Immature natural killer cell (primary cell): Measurements from ENCODE around the gene SSTR1. TPM values are rescaled to one million over a fixed set of nuclear protein-coding genes. Genes with fewer than 3 reads are reported as not detected.
A peak's percentile ranks its signal among the peaks of the same experiment; 100 is the strongest.

ENCODE experiments used
- DNase-seq, 3 donors: peaks; one replicate each; pipeline ENCODE4 v3.0.0; 2022; ENCODE audit warnings: mixed read lengths in 1 of 3
- H3K27ac Mint-ChIP-seq, 6 donors: one replicate each; pipeline ENCODE4 v1.8.0; 2020; ENCODE audit warnings: mixed read lengths in 6 of 6, mild to moderate bottlenecking in 5 of 6, inconsistent platforms in 4 of 6, moderate library complexity in 3 of 6
- H3K27me3 Mint-ChIP-seq, 3 donors: one replicate each; pipeline ENCODE4 v1.8.0; 2020 to 2021; ENCODE audit warnings: low read depth in 3 of 3, mild to moderate bottlenecking in 3 of 3, mixed read lengths in 3 of 3, moderate library complexity in 3 of 3, inconsistent platforms in 1 of 3
- H3K36me3 Mint-ChIP-seq, 3 donors: one replicate each; pipeline ENCODE4 v1.8.0; 2020; ENCODE audit warnings: mixed read lengths in 3 of 3, inconsistent platforms in 2 of 3, mild to moderate bottlenecking in 2 of 3
- H3K4me1 Mint-ChIP-seq, 2 donors: one replicate each; pipeline ENCODE4 v1.8.0; 2020; ENCODE audit warnings: inconsistent platforms in 2 of 2, mild to moderate bottlenecking in 2 of 2, mixed read lengths in 2 of 2, moderate library complexity in 1 of 2
- H3K4me3 Mint-ChIP-seq, 5 donors: one replicate each; pipeline ENCODE4 v1.8.0; 2020; ENCODE audit warnings: mild to moderate bottlenecking in 5 of 5, mixed read lengths in 5 of 5, inconsistent platforms in 3 of 5, moderate library complexity in 3 of 5
- H3K9me3 Mint-ChIP-seq, 6 donors: one replicate each; pipeline ENCODE4 v1.8.0; 2020; ENCODE audit warnings: mild to moderate bottlenecking in 6 of 6, mixed read lengths in 6 of 6, inconsistent platforms in 4 of 6, moderate library complexity in 3 of 6
- polyA plus RNA-seq, 3 donors: library from polyadenylated mRNA; unstranded; fragments of 300-500 nt; fragmentation: Illumina TruSeq; gene quantifications; one replicate each; pipeline ENCODE4 v1.2.3, GENCODE V29; 2021

Gene SSTR1
- polyA plus RNA-seq, 3 donors from 2014 or later = not detected

GRCh38 chr14:38226366-38226765 lies 18.7 kb downstream of the SSTR1 start:
- H3K27me3 Mint-ChIP-seq = peaks cover 3 to 5% (median 3%) of the 10 kb centered on the region in 3 donors
- H3K4me3 Mint-ChIP-seq = no peak overlapping the region
- no peaks in the 10 kb centered on the region for H3K4me1 Mint-ChIP-seq
- H3K9me3 Mint-ChIP-seq = peaks cover 0 to 1% (median 0%) of the 10 kb centered on the region in 6 donors
- H3K27ac Mint-ChIP-seq = no peak overlapping the region
- no peaks in the 10 kb centered on the region for H3K36me3 Mint-ChIP-seq
- DNase-seq = no peak

GRCh38 chr14:38233218-38233617 lies 25.5 kb downstream of the SSTR1 start:
- H3K36me3 Mint-ChIP-seq = no peaks in the 10 kb centered on the region
- H3K27ac Mint-ChIP-seq = no peak overlapping the region
- no peaks in the 10 kb centered on the region for H3K4me1 Mint-ChIP-seq
- DNase-seq = no peak
- no peak overlapping the region for H3K4me3 Mint-ChIP-seq
- no peaks in the 10 kb centered on the region for H3K9me3 Mint-ChIP-seq
- peaks cover 3 to 10% (median 5%) of the 10 kb centered on the region in 3 donors for H3K27me3 Mint-ChIP-seq

- H3K4me1 Mint-ChIP-seq = no peaks in the 10 kb centered on the region
- H3K4me3 Mint-ChIP-seq = no peak overlapping the region
- no peaks in the 10 kb centered on the region for H3K36me3 Mint-ChIP-seq
- H3K9me3 Mint-ChIP-seq = no peaks in the 10 kb centered on the region
- no peak for DNase-seq
- peaks cover 0 to 9% (median 0%) of the 10 kb centered on the region in 3 donors for H3K27me3 Mint-ChIP-seq
- no peak overlapping the region for H3K27ac Mint-ChIP-seq
Observed at GRCh38 chr14:38238332-38238731, 30.6 kb downstream of the SSTR1 start.

GRCh38 chr14:38238878-38239277 lies 31.2 kb downstream of the SSTR1 start:
- Mint-ChIP-seq H3K27ac (no peak overlapping the region), H3K27me3 (peaks cover 0 to 9% (median 0%) of the 10 kb centered on the region in 3 donors), H3K4me3 (no peak overlapping the region), H3K36me3 (no peaks in the 10 kb centered on the region), H3K4me1 (no peaks in the 10 kb centered on the region), H3K9me3 (no peaks in the 10 kb centered on the region)
- no peak for DNase-seq

- H3K27me3 Mint-ChIP-seq = peaks cover 2 to 7% (median 3%) of the 10 kb centered on the region in 3 donors
- no peaks in the 10 kb centered on the region for H3K9me3 Mint-ChIP-seq
- H3K4me1 Mint-ChIP-seq = no peaks in the 10 kb centered on the region
- no peak overlapping the region for H3K27ac Mint-ChIP-seq
- H3K4me3 Mint-ChIP-seq = no peak overlapping the region
- no peak for DNase-seq
- no peaks in the 10 kb centered on the region for H3K36me3 Mint-ChIP-seq
Observed at GRCh38 chr14:38243696-38244240, 36.1 kb downstream of the SSTR1 start.

GRCh38 chr14:38248321-38249028 lies 40.8 kb downstream of the SSTR1 start:
- Mint-ChIP-seq H3K36me3 (no peaks in the 10 kb centered on the region), H3K27me3 (peaks cover 0 to 9% (median 5%) of the 10 kb centered on the region in 3 donors), H3K4me3 (no peak overlapping the region), H3K4me1 (no peaks in the 10 kb centered on the region), H3K9me3 (peaks cover 0 to 1% (median 0%) of the 10 kb centered on the region in 6 donors), H3K27ac (no peak overlapping the region)
- DNase-seq = no peak

GRCh38 chr14:38250331-38250730 lies 42.6 kb downstream of the SSTR1 start:
- no peak overlapping the region for H3K27ac Mint-ChIP-seq
- peaks cover 4 to 6% of the 10 kb centered on the region in 2 donors for H3K4me1 Mint-ChIP-seq
- no peak overlapping the region for H3K4me3 Mint-ChIP-seq
- peaks cover 0 to 13% (median 9%) of the 10 kb centered on the region in 3 donors for H3K27me3 Mint-ChIP-seq
- DNase-seq = no peak
- no peaks in the 10 kb centered on the region for H3K36me3 Mint-ChIP-seq
- peaks cover 0 to 8% (median 0%) of the 10 kb centered on the region in 6 donors for H3K9me3 Mint-ChIP-seq

- DNase-seq = no peak
- Mint-ChIP-seq H3K4me3 (no peak overlapping the region), H3K4me1 (peaks cover 10 to 16% of the 10 kb centered on the region in 2 donors), H3K36me3 (no peaks in the 10 kb centered on the region), H3K27me3 (peaks cover 4 to 16% (median 15%) of the 10 kb centered on the region in 3 donors), H3K9me3 (peaks cover 0 to 8% (median 0%) of the 10 kb centered on the region in 6 donors), H3K27ac (no peak overlapping the region)
Observed at GRCh38 chr14:38252066-38252710, 44.5 kb downstream of the SSTR1 start.

GRCh38 chr14:38253676-38254075 lies 46.0 kb downstream of the SSTR1 start:
- Mint-ChIP-seq H3K27me3 (peaks cover 4 to 16% (median 11%) of the 10 kb centered on the region in 3 donors), H3K4me1 (peaks cover 10 to 16% of the 10 kb centered on the region in 2 donors), H3K27ac (no peak overlapping the region), H3K4me3 (no peak overlapping the region), H3K36me3 (peaks cover 0 to 3% (median 0%) of the 10 kb centered on the region in 3 donors), H3K9me3 (peaks cover 0 to 14% (median 0%) of the 10 kb centered on the region in 6 donors)
- DNase-seq = no peak

GRCh38 chr14:38254571-38255407 lies 47.1 kb downstream of the SSTR1 start:
- Mint-ChIP-seq H3K27ac (no peak overlapping the region), H3K4me1 (peaks cover 10 to 16% of the 10 kb centered on the region in 2 donors), H3K27me3 (peaks cover 4 to 19% (median 11%) of the 10 kb centered on the region in 3 donors), H3K4me3 (peak overlapping the region in 3 of 5 donors; percentile 48 to 49 (median 49)), H3K9me3 (peaks cover 0 to 14% (median 0%) of the 10 kb centered on the region in 6 donors), H3K36me3 (peaks cover 0 to 3% (median 0%) of the 10 kb centered on the region in 3 donors)
- no peak for DNase-seq

- Mint-ChIP-seq H3K27ac (no peak overlapping the region), H3K27me3 (peaks cover 7 to 22% (median 9%) of the 10 kb centered on the region in 3 donors), H3K4me3 (peak overlapping the region in 2 of 5 donors; percentile 3 to 23)
Observed at GRCh38 chr14:38255408-38255672, 47.6 kb downstream of the SSTR1 start.

GRCh38 chr14:38255673-38256532 lies 48.2 kb downstream of the SSTR1 start, which contains the start of gene CLEC14A:
Gene CLEC14A (minus strand): TSS chr14:38256093. CDS start chr14:38256022, 71 bp downstream.
- peak in 2 of 3 donors; percentile 1 to 4 for DNase-seq
- Mint-ChIP-seq H3K27me3 (peaks cover 7 to 22% (median 9%) of the 10 kb centered on the region in 3 donors), H3K27ac (no peak within 1 kb of the TSS), H3K36me3 (peaks cover 0 to 3% (median 0%) of the 10 kb centered on the region in 3 donors), H3K4me1 (peaks cover 10 to 16% of the 10 kb centered on the region in 2 donors), H3K9me3 (peaks cover 0 to 14% (median 0%) of the 10 kb centered on the region in 6 donors), H3K4me3 (peak within 1 kb of the TSS; percentile 52 to 80 (median 69))

More at GRCh38 chr14:38255408-38255672, 47.6 kb downstream of the SSTR1 start:
- H3K9me3 Mint-ChIP-seq = peaks cover 0 to 14% (median 0%) of the 10 kb centered on the region in 6 donors
- DNase-seq = no peak
- peaks cover 10 to 16% of the 10 kb centered on the region in 2 donors for H3K4me1 Mint-ChIP-seq
- H3K36me3 Mint-ChIP-seq = peaks cover 0 to 3% (median 0%) of the 10 kb centered on the region in 3 donors

- Mint-ChIP-seq H3K9me3 (peaks cover 0 to 14% (median 0%) of the 10 kb centered on the region in 6 donors), H3K27ac (no peak overlapping the region), H3K4me3 (peak overlapping the region; percentile 52 to 80 (median 69)), H3K4me1 (peaks cover 10 to 16% of the 10 kb centered on the region in 2 donors), H3K36me3 (peaks cover 0 to 3% (median 0%) of the 10 kb centered on the region in 3 donors), H3K27me3 (peaks cover 7 to 22% (median 9%) of the 10 kb centered on the region in 3 donors)
- no peak for DNase-seq
Observed at GRCh38 chr14:38256533-38256840, 48.8 kb downstream of the SSTR1 start.
